Activated effector memory CD4-positive, alpha-beta T cell treated with Interleukin-2 at 50 U/mL for 16 hours (primary cell): Measurements from ENCODE around the gene GOLGA8J.
"Not testable (repeated sequence)": the region's sequence is repeated elsewhere in the genome, so short reads cannot be mapped to it uniquely, and the experiment has no call there.

Experiments
- DNase-seq: peaks from one replicate; pipeline ENCODE4 v3.0.0-alpha.2; 2020

The GOLGA8J gene, protein sequence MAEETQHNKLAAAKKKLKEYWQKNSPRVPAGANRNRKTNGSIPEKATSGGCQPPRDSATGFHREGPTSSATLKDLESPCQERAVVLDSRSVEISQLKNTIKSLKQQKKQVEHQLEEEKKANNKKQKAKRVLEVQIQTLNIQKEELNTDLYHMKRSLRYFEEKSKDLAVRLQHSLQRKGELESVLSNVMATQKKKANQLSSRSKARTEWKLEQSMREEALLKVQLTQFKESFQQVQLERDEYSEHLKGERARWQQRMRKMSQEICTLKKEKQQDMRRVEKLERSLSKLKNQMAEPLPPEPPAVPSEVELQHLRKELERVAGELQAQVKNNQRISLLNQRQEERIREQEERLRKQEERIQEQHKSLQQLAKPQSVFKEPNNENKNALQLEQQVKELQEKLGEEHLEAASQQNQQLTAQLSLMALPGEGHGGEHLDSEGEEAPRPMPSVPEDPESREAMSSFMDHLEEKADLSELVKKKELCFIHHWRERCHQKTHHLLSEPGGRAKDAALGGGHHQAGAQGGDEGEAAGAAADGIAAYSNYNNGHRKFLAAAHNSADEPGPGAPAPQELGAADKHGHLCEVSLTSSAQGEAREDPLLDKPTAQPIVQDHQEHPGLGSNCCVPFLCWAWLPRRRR

DNA sequence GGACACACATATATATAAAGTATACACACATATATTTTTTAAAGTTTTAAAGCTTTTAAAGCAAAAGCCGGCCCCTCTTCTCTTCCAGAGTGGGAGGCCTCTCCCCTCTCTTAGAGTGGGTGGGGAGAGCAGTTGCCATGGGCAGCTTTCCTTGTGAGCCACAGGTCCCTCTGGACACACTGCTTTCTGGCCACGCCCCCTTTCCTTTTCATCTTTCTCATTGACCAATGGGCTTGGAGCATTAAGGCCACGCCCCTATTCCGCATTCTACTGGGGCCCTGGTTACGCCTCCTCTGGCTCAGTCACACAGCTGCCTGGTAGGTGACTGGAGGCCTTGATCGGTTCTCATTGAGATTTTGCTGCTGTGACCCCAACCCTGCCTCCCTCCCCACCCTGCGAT is at the start of gene GOLGA8J:
GOLGA8J (plus strand) TSS at position 301 of the 400 bp plus-strand sequence; CDS start at position 399, 98 bp downstream.
- DNase-seq = not testable (repeated sequence)

DNA sequence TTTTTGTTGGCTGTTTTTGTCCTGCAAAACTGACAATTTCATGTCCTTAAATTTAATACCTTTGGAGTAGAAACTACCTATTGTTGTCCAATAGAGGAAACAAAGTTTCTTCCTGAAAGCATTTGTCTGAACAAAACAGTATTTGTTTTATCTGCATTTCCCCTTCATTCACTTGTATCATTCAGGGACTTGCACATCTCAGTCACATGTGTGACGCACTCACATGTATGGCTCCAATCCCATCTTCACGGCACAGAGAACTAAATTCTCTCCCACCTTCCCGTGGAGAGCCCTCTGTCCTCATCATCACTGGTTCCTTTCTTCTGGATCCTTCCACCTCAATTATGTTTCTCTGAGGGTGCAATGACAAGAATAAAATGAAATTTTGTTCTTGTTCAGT is 49.5 kb upstream of the GOLGA8J start:
- DNase-seq = no peak

DNA sequence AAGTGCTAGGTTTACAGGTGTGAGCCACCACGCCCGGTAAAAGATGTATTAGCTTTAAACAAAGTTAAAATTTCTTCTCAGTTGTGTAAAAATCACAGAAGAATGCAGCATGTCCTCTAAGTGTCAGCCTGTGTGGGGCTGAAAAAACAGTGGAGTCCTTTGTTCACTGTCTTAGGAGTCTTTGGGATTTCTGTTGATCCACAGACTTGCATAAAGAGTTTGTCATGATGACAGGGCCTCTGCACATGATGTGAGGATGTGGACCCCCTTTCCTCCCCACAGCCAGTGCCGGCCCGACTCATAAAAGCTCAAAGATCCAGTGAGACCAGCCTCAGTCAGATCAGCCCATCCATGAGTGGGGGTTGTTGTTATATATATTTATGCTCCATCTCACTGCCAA is 49.0 kb upstream of the GOLGA8J start:
- no peak for DNase-seq

DNA sequence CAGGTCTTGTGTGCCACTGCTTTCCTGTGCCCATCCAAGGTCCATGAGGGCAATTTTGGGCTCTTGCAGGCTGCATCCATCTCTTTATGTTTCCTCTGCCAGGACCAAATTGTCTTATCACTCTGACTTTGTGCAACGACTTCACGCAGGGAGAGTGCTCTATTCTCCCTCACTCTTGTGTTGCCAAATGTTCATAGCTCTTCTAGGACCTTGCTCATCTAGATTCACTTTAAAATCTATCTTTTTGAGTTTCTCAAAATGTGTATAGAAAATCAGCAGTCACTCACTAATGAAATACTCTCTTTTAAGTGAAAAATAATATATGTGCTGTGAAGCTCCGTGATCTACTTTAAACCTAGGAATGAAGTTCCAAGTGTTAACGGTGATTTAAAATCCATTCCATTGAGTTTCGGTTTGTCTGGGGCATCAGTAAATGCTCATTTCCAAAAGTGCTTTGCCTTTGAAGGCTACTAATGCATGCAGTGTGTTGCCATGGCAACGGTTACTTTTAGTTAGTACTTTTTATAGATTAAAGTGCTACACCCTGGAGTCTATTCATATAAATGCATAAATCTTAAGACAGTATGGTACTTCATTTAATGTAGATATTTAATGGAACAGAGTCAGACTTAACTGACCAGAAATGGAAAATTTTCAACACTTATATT is 46.6 kb upstream of the GOLGA8J start:
- DNase-seq = no peak

DNA sequence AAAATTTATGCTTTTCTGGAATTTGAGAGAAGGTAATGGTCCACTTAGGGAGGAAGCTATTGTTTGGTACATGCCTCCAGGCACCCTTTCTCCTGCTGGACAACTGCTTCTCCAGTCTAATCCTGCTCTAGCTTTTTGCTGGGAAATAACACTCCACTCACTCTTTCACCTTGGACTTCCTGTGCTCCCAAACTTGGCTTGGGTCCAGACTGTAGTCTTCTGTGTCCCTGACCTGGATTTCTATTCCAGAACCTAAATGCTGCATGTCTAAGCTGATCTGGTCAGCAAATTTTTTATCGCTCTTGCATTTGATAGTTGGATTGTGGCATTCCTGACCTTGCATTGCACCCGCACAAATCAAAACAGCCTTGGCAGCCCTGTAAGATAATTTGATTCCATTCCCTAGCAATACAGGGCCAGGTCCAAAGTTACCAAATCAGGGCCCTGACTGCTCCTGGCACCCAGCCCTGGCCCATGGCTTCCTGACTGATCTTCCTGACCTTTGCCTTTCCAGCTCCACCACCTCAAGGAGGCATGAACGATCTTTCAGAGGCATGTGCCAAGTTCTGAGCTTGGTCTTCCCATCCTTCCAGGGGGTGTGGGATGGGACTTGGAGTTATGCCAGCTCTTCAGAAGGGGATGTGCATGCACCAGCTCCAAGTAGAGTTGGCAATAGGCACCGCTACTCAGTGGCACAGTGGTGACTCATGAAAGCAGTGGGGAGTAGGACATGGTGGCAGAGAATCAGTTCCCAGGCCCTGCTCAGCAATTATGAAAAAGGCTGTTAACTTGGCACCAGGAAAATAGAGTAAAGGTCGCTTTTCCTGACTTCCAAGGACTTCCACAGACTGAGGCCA is 43.9 kb upstream of the GOLGA8J start:
- DNase-seq = no peak

DNA sequence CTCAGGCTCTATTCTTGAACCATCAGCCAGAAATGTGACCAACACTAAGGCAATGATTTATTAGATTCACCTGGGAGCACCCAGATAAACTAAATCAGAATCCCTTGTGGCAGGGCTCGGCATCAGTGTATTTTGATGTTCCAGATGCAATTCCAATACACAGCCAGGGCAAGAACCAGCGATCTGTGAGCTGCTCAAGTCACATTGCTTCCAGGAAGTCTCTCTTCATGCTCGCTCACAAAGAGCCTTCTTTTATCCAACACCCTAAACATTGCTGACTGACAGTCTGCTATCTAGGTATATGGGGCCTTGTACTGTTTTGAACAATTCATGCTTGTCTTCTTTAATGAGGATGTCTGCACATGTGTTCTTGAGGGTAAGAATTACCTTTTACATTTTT is 40.9 kb upstream of the GOLGA8J start:
- no peak for DNase-seq

DNA sequence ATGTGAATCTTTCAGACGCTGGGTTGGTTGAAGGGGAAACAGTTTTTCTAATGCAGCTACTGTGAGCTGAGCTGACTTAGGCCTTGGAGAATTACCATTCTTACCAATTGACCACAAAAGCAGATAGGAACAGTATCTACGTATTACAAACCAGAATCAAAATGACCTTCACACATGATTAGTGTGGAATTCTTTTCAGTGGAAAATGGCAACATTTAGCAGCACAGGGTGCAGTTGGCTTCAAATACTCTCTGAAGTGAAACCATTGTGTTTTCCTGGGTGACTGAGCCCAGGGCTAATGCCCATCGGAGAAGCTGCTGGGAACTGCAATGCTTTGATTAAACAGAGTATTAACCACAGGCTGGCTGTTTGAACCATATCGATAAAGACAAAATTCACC is 40.2 kb upstream of the GOLGA8J start:
- no peak for DNase-seq

DNA sequence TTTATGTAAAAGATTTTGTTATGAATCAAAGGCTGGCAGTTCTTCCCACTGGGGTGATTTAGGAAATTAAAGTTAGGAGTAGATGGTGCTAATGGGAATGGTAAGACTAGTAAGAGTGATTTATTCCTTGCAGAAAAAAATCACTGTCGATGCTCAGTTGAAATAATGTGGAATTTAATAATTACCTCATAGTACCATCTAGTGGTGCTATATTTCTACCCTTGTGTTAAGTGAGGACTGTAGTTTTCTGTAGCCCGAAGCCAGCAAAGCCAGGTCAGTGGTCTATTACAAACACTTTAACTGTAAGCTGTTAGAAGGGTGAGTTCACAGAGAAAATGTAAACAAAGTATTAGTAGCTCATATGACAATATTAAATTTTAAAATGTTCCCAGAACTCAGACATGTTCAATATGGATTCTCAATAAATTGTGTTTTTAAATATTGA is 39.5 kb upstream of the GOLGA8J start:
- DNase-seq = no peak

DNA sequence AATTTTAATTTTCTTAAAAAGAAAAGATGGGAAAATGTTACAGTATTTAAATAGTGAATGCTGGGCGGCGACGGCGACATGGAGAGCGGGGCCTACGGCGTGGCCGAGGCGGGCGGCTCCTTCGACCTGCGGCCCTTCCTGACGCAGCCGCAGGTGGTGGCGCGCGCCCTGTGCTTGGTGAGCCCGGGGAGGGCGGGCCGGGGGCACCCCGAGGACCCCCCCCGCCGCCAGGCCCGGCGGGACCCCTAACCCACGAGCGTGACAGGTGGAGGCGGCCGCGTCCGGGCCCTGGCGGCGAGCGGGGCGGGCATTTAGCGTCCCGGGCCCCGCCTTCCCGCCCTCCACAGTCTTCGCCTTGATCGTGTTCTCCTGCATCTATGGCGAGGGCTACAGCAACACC is 38.4 kb upstream of the GOLGA8J start:
- no peak for DNase-seq

DNA sequence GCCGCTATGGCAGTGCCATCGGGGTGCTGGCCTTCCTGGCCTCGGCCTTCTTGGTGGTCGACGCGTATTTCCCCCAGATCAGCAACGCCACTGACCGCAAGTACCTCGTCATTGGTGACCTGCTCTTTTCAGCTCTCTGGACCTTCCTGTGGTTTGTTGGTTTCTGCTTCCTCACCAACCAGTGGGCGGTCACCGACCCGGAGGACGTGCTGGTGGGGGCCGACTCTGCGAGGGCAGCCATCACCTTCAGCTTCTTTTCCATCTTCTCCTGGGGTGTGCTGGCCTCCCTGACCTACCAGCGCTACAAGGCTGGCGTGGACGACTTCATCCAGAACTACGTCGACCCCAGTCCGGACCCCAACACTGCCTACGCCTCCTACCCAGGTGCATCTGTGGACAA is 37.9 kb upstream of the GOLGA8J start:
- DNase-seq = not testable (repeated sequence)

DNA sequence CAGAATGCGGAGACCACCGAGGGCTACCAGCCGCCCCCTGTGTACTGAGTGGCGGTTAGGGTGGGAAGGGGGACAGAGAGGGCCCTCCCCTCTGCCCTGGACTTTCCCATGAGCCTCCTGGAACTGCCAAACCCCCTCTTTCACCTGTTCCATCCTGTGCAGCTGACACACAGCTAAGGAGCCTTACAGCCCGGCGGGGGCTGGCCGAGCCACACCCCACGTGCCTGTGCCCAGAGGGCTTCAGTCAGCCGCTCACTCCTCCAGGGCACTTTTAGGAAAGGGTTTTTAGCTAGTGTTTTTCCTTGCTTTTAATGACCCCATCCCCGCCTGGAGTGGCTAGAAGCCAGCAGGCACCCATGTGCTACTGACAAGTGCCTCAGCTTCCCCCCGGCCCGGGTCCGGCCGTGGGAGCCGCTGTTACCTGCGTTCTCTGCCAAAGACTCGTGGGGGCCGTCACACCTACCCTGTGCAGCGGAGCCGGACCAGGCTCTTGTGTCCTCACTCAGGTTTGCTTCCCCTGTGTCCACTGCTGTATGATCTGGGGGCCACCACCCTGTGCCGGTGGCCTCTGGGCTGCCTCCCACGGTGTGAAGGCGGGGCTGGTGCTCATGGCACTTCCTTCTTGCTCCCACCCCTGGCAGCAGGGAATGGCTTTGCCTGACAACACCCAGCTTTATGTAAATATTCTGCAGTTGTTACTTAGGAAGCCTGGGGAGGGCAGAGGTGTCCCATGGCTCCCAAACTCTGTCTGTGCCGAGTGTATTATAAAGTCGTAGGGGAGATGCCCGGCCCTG is 37.3 kb upstream of the GOLGA8J start:
- not testable (repeated sequence) for DNase-seq

DNA sequence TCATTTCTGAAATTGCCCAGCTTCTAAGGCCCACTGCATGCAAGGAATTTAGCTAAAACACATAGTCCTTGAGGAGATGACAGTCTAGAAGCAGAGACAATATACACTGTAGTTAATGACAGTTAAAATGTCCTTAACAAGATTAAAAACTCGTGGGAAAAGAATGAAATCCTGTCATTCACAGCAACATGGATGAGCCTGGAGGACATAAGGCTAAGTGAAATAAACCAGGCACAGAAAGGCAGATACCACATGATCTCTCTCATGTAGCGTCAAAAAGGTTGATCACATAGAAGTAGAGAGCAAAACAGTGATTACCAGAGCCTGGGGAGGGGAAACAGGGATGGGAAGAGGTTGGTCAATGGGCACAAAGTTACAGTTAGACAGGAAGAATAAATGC is 36.3 kb upstream of the GOLGA8J start:
- DNase-seq = no peak

DNA sequence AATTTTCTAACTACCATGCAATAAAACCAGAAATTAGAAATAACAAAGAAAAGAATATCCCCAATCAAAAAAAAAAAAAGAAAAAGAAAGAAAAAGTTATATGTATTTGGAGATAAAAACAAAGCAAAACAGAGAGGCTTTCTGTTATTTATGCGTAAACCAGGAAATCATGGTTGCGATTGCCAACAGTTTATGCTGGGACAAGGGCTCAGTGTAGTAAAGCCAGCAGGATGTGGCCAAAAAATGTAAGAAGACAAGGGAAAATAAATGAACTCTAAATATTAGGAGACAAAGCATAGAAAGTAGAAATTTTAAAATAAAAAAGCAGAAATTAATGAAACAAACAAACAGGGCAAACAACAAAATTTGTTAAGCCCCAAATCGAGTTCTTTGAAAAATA is 27.2 kb upstream of the GOLGA8J start:
- no peak for DNase-seq

DNA sequence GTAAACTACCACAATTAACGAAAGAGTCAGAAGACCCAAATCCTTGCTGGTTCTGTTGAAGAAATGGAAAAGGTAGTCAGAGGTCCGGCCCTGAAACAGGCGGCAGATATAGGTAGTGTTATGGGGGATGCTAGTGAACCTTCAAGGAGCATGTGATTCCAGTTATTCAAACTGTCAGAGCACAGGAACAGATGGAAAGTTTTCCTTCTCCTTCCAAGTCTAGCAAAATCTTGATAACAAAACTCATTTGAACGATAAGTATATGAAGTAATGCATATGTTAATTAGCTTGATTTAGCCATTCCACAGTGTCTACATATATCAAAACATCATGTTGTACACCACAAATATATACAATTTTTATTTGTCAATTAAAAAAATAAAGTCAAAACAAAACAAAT is 26.6 kb upstream of the GOLGA8J start:
- no peak for DNase-seq

DNA sequence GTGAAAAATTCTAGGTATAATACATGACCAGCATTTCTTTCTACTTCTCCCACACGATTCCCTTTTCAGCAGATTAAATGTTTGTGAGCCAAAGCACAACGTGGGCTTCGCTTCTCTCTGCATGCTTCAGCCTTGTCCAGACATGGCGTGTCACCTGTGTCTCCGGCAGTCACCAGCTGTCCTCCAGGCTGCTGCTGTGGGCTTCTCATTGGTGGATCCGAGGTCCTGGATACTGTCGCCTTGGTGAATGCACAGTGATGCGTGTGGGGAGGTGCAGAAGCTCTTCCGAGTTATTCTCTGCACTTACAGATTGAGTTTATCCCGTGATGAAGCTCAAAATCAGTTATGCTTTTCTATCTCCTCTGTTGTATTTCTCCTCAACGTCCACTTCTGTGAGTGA is 23.0 kb upstream of the GOLGA8J start:
- DNase-seq = no peak

DNA sequence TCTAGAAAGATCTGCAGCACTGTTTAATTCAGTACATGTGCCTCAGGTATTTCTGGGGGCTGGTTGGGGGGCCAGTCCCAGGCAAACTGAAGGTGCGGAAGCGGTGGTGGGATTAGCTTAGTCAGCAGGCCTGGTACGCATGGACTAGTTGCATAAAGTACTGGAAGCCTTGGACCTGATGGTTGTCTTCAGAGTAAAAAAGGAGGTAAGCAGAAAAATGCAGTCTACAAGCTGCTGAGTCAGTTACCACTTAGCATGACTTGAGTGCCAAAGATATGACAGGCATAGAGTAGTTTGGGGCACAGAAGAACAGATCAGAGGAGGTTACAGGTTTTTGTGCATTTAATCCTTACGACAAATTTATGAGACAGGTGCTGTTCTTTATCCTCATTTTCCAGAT is 19.9 kb upstream of the GOLGA8J start:
- no peak for DNase-seq

DNA sequence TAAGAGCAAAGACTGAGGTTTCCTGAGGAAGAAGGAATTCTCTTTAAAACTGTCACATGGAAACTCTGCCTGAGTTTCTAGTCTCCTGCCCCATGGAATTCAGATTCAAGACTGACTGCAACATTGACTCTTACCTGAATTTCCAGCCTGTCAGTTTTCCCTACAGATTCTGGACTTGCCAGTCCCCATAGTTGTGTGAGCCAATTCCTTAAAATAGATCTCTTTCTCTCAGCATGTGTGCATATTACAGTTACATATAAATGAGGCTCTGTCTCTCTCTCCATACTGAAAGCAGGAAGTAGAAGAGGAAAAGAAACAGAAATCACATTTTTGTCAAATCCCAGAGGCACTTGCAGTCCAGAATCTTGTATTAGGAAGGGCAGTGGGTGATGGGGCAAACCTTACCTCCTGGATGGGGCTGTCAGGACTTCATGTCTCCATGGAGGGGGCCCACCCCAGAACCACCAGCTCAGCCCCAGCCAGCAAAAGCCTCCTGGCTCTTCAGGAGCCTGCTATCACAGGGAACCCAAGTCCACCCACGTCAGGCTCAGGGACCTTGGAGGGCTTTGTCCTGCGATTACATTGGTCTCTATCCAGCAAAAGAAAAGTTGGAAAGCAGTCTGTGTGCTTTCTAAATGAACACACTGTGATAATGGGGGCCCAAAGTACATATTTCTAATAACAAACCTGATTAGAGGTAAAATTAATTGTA is 18.8 kb upstream of the GOLGA8J start:
- DNase-seq = no peak

DNA sequence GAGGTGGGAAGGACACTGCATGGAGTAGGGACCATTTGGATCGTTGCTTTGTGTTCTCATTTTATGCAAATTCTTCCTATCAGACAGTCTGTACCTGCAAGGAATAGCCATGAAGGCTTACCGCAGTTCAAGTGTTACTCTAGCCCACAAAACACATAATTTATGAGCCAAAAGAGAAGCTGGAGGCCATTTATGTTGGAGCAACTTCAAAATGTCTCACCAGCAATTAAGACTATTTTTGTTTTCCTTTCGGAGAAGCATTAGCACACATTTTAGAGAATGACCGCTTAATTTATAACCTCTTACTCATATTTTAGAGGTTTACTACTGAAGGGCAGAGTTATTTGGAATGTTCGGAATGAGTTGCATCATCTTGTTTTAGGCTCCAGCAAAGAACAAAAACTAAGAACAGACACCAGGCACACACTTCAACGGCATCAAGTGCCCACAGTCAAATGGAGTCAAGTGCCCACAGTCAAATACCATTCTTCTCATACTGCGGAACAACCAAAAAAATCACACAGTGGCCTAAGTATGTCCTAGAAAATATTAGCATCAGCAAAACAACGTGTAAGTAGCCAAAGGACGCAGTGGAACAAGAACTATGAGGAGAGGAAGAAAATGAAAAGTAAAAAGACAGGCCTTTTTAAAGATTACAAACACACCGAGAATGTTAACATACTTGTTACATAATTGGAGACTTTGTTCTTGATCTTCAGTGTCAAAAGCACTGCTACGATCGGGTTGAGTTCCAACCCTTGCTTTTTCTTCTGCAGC is 17.5 kb upstream of the GOLGA8J start:
- DNase-seq = no peak

DNA sequence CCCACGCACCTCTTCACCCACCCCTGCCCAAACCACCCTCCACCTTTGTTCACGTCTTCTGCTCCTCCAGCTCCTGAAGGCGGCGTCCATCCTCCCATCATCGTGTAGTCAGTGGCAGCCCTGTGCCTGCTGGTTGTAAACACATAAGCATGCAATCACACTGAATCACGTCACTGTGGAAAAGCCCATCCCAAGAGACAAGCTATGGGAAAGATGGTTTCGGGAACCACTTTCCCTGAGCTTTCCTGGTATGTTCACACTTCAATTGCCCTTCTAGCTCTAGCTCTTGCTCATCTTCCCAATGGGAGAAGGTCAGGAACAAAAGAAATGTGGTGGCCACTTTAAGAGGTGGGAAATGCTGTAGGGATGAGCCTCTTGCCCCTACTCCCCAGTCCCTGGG is 14.4 kb upstream of the GOLGA8J start:
- no peak for DNase-seq

DNA sequence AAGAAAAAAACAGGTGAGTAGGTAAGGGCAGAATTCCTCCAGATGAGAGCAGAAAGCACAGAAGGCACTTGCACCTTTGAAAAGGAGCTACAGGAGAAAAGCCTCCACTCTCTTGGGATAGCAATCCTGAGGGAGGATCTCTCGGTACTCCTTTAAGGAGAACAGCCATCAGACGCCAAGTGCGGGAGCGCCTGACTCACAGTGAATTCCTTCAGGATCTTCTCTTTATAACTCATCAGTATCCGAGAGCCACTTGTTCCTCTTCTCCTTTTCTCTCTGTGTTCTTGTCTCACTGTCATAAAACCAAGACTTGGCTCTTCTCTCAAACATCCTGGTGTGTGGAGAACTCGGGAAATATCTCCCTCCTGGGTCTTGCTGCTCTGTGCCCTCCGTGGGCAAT is 10.1 kb upstream of the GOLGA8J start:
- no peak for DNase-seq

DNA sequence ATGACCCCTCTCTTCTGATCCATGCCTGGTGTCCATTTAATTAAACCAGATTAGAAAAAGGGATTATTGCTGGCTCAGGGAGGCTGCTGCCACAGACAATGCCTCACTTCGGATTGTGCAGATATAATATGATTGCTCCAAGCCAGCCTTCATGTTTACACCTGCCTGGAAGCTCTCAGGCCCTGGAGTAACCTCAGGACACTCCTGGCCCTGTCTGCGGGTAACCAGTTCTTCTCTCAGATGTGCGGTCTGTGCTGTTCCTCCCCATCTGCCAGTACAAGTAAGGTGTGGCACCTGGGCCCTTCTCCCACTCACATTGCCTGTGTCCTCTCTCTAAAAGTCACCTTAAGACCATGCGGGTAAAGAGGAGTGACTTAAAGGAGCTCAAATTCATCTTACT is 8.8 kb upstream of the GOLGA8J start:
- DNase-seq = no peak
